Measurements from ENCODE around the gene SGMS1.
"Not testable (repeated sequence)": the region's sequence is repeated elsewhere in the genome, so short reads cannot be mapped to it uniquely, and the experiment has no call there.

DNA sequence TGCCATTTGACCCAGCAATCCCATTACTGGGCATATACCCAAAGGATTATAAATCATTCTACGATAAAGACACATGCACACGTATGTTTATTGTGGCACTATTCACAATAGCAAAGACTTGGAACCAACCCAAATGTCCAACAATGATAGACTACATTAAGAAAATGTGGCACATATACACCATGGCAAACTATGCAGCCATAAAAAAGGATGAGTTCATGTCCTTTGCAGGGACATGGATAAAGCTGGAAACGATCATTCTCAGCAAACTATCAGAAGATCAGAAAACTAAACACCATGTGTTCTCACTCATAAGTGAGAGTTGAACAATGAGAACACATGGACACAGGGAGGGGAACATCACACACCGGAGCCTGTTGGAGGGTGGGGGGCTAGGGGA, 257.3 kb downstream of the SGMS1 start:
- TF ChIP-seq ISL1 (CRISPR knock-in tag; IDR thresholded peaks at IDR 0.05); TOX (CRISPR knock-in tag; IDR thresholded peaks at IDR 0.05; ENCODE audit: borderline replicate concordance); OSR1 (CRISPR knock-in tag; IDR thresholded peaks at IDR 0.05); TCF4 (CRISPR knock-in tag; IDR thresholded peaks at IDR 0.05; ENCODE audit: borderline replicate concordance); ZNF8 (CRISPR knock-in tag; IDR thresholded peaks at IDR 0.05); PPARA (CRISPR knock-in tag; IDR thresholded peaks at IDR 0.05; ENCODE audit: borderline replicate concordance); ZNF70 (CRISPR knock-in tag; IDR thresholded peaks at IDR 0.05); BACH2 (CRISPR knock-in tag; IDR thresholded peaks at IDR 0.05; ENCODE audit: borderline replicate concordance); CSDC2 (CRISPR knock-in tag; IDR thresholded peaks at IDR 0.05); SNAI2 (CRISPR knock-in tag; IDR thresholded peaks at IDR 0.05); ARNTL (CRISPR knock-in tag; IDR thresholded peaks at IDR 0.05; ENCODE audit: borderline replicate concordance, low read depth): not testable (repeated sequence)
- TF ChIP-seq, protein P1, sequence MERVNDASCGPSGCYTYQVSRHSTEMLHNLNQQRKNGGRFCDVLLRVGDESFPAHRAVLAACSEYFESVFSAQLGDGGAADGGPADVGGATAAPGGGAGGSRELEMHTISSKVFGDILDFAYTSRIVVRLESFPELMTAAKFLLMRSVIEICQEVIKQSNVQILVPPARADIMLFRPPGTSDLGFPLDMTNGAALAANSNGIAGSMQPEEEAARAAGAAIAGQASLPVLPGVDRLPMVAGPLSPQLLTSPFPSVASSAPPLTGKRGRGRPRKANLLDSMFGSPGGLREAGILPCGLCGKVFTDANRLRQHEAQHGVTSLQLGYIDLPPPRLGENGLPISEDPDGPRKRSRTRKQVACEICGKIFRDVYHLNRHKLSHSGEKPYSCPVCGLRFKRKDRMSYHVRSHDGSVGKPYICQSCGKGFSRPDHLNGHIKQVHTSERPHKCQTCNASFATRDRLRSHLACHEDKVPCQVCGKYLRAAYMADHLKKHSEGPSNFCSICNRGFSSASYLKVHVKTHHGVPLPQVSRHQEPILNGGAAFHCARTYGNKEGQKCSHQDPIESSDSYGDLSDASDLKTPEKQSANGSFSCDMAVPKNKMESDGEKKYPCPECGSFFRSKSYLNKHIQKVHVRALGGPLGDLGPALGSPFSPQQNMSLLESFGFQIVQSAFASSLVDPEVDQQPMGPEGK (CRISPR knock-in tag; IDR thresholded peaks at IDR 0.05; ENCODE audit: borderline replicate concordance): not testable (repeated sequence)
- TF ChIP-seq, protein P2, sequence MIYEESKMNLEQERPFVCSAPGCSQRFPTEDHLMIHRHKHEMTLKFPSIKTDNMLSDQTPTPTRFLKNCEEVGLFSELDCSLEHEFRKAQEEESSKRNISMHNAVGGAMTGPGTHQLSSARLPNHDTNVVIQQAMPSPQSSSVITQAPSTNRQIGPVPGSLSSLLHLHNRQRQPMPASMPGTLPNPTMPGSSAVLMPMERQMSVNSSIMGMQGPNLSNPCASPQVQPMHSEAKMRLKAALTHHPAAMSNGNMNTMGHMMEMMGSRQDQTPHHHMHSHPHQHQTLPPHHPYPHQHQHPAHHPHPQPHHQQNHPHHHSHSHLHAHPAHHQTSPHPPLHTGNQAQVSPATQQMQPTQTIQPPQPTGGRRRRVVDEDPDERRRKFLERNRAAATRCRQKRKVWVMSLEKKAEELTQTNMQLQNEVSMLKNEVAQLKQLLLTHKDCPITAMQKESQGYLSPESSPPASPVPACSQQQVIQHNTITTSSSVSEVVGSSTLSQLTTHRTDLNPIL (CRISPR knock-in tag; IDR thresholded peaks at IDR 0.05; ENCODE audit: low read depth): not testable (repeated sequence)

All from SK-N-SH treated with all-trans-retinoic acid at 6 μM for 48 hours (cell line).